Gastroesophageal sphincter (tissue), 4 donors: ENCODE data around the gene HIVEP2. TPM values are rescaled to one million over a fixed set of nuclear protein-coding genes. Genes with fewer than 3 reads are reported as not detected.

Experiments
- ATAC-seq: fragments of 150-250 bp; one replicate; pipeline ENCODE4 v1.9.1; 2016; ENCODE audit warnings: mild to moderate bottlenecking, moderate library complexity
- H3K27ac ChIP-seq, 4 donors: fragments of 200-600 bp; sonication (generic) in 3 of 4; 1 replicate in 3 of 4; 2 replicates in 1 of 4; pipeline ENCODE4 v1.5.1; 2016 to 2019
- H3K27me3 ChIP-seq: fragments of 200-600 bp; sonication (generic); one replicate; pipeline ENCODE4 v1.5.1; 2019
- H3K36me3 ChIP-seq, 2 donors: fragments of 200-600 bp; sonication (generic); one replicate each; pipeline ENCODE4 v1.5.1; 2019; ENCODE audit warnings: control low read depth in 1 of 2
- H3K4me1 ChIP-seq, 3 donors: fragments of 200-600 bp; sonication (generic); 1 replicate in 2 of 3; 2 replicates in 1 of 3; pipeline ENCODE4 v1.5.1; 2016 to 2019; ENCODE audit warnings: control low read depth in 2 of 3
- H3K4me3 ChIP-seq, 2 donors: fragments of 200-600 bp; sonication (generic); one replicate each; pipeline ENCODE4 v1.5.1; 2019; ENCODE audit warnings: mild to moderate bottlenecking in 1 of 2, moderate library complexity in 1 of 2
- H3K9me3 ChIP-seq, 3 donors: fragments of 200-600 bp; sonication (generic); one replicate each; pipeline ENCODE4 v1.5.1; 2017 to 2019; ENCODE audit warnings: control low read depth in 2 of 3
- EP300 ChIP-seq: sonication (generic); formaldehyde crosslinking; IDR thresholded peaks from one replicate; pipeline ENCODE4 v1.6.1; 2017; ENCODE audit warnings: antibody characterized with exemption, mild to moderate bottlenecking
- POLR2A ChIP-seq, 2 donors: fragments of 450-650 bp; IDR thresholded peaks; one replicate each; pipeline ENCODE4 v1.6.1; 2017; ENCODE audit warnings: antibody characterized with exemption in 2 of 2, mild to moderate bottlenecking in 2 of 2, moderate library complexity in 1 of 2
- POLR2AphosphoS5 ChIP-seq: sonication (generic); formaldehyde crosslinking; IDR thresholded peaks from one replicate; pipeline ENCODE4 v1.6.1; 2017; ENCODE audit warnings: antibody characterized with exemption
- WGBS, 2 donors: methylation state at CpG; one replicate each; pipeline ENCODE4 v1.1.5; 2018; ENCODE audit warnings: low coverage in 1 of 2; 5-methylcytosine and 5-hydroxymethylcytosine counted together
- total RNA-seq, 4 donors: library from RNA; depleted of rRNA; stranded (reverse); fragments of >200 nt; gene quantifications; one replicate each; pipeline ENCODE4 v1.1.0, GENCODE V29; 2016
- TF ChIP-seq, protein P1 (sequence below), 4 experiments: fragments of 200-600 bp in 2 of 4; fragments of 450-650 bp in 2 of 4; sonication (generic) in 1 of 4; IDR thresholded peaks; one replicate each; pipeline ENCODE4 v1.5.1; 2017 to 2019; ENCODE audit warnings: antibody characterized with exemption in 4 of 4, mild to moderate bottlenecking in 2 of 4, moderate library complexity in 2 of 4

Gene HIVEP2
- total RNA-seq, 4 donors from 2014 or later = 17.1 to 28.1 (median 24.9) TPM

DNA sequence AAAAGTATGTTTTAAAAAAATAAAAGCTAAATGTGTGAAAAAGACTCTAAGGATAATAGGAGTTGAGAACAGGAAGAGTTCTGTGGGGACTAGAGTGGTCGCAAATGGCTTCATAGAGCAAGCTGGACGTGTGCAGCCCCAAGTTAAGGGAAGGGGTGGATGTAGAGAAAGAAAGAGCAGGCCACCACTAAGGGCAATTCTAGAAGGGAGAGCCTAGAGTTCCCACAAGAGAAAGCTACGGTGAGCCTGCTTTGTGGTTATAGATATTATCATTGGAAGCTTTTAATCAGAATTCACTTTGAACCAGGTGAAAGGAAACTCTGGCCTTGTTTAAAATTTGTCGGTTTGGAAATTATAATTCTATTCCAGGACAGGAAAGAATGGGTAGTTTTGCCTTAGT lies 101.6 kb downstream of the HIVEP2 start:
- Histone ChIP-seq H3K4me3 (no peak overlapping the region), H3K36me3 (no peaks in the 10 kb centered on the region), H3K4me1 (peaks cover 27 to 74% (median 29%) of the 10 kb centered on the region in 3 donors), H3K9me3 (no peaks in the 10 kb centered on the region), H3K27ac (peak overlapping the region in 2 of 4 donors; percentile 48 to 80), H3K27me3 (no peaks in the 10 kb centered on the region)
- ATAC-seq = no peak
- WGBS, 2 donors = 75 to 79% methylated on average over 4 of the region's 4 CpGs
- TF ChIP-seq POLR2AphosphoS5 (no peak), EP300 (no peak), POLR2A (IDR thresholded peaks at IDR 0.05) (no peak)
- TF ChIP-seq, protein P1, sequence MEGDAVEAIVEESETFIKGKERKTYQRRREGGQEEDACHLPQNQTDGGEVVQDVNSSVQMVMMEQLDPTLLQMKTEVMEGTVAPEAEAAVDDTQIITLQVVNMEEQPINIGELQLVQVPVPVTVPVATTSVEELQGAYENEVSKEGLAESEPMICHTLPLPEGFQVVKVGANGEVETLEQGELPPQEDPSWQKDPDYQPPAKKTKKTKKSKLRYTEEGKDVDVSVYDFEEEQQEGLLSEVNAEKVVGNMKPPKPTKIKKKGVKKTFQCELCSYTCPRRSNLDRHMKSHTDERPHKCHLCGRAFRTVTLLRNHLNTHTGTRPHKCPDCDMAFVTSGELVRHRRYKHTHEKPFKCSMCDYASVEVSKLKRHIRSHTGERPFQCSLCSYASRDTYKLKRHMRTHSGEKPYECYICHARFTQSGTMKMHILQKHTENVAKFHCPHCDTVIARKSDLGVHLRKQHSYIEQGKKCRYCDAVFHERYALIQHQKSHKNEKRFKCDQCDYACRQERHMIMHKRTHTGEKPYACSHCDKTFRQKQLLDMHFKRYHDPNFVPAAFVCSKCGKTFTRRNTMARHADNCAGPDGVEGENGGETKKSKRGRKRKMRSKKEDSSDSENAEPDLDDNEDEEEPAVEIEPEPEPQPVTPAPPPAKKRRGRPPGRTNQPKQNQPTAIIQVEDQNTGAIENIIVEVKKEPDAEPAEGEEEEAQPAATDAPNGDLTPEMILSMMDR (IDR thresholded peaks at IDR 0.05) = no peak

DNA sequence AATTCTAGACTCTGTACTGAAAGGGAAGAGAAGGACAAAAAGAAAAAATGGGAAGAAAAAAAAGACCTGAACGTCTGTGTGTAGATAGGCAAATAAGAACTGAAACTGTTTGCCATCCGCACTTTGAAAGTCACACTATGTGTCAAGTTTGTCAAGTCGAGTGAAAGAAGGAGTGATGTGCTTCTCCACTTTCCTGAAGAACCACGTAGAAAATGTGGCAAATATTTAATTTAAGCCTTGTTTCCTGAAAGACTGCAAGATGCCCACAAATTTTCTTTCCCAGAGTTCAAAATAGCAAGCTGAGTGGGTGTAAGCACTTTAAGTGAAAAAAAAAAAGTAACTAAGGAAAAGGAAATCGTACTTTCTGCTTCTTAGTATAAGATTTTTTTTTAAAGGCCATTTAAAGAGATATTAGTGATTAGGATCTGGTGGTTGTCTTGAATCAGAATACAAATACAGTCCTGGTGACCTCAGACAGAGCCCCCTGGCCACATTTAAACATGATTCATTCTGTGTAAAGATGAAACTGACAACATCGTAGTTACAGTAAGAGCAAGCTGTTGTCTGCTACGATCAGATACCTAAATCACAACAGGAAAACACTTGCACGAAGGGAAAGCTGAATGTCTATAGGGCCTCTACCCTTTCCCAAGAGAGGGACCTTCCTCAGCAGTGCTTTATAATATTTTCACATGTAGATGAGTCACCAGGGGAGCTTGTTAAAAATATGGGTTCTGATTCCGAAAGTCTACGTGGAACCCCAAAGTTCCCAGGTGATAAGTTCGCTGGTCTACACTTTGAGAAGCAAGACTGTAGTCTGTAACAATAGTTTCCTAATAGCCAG lies 102.3 kb downstream of the HIVEP2 start:
- no peaks in the 10 kb centered on the region for H3K36me3 ChIP-seq
- TF ChIP-seq POLR2A (IDR thresholded peaks at IDR 0.05) (no peak), EP300 (no peak)
- H3K4me1 ChIP-seq = peaks cover 21 to 67% (median 23%) of the 10 kb centered on the region in 3 donors
- 58 to 62% methylated on average over 8 to 11 of the region's 11 CpGs for WGBS, 2 donors
- ATAC-seq = no peak
- no peaks in the 10 kb centered on the region for H3K9me3 ChIP-seq
- H3K4me3 ChIP-seq = no peak overlapping the region
- H3K27me3 ChIP-seq = no peaks in the 10 kb centered on the region
- peak overlapping the region in 2 of 4 donors; percentile 48 to 80 for H3K27ac ChIP-seq

DNA sequence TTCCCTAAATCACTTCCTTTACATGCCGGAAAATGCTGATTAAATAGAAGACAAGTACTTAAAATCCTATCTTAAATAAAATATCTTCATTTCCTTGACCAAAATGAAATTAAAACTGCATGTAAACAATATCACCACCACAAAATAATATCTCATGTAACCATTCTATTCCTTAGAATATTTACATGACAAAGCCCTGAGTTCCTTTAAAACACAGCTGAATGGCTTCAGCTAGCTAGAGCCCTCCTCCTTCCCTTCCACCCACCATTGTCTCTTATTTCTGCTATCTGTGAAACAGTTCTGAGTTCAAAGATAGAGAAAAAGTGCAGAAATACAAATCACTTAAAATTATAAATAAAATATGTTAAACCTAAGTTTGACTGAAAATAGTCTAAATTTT lies 103.1 kb downstream of the HIVEP2 start:
- Histone ChIP-seq H3K36me3 (no peaks in the 10 kb centered on the region), H3K4me3 (no peak overlapping the region), H3K27me3 (no peaks in the 10 kb centered on the region), H3K4me1 (peaks cover 16 to 59% (median 17%) of the 10 kb centered on the region in 3 donors), H3K27ac (peak overlapping the region in 1 of 4 donors; percentile 48), H3K9me3 (no peaks in the 10 kb centered on the region)
- 57 to 72% methylated on average over 1 of the region's 1 CpG for WGBS, 2 donors
- no peak for TF ChIP-seq POLR2A (IDR thresholded peaks at IDR 0.05)
- no peak for ATAC-seq

DNA sequence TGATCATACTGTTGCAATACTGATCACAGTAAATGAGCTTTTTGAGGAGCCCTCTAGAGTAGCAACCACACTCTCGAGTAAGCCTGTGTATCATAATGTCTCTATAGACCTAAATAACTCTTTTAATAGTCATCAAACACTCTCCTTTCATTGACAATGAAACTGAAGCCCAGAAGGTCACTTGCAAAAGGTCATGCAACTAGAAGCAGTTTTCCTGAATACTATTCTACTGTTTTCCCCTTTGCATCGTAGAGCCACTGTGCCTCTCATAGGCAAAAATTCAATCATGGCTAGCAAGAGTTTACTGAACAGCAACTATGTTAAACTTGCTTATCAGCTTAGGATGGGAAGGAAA lies 105.3 kb downstream of the HIVEP2 start:
- H3K36me3 ChIP-seq = no peaks in the 10 kb centered on the region
- H3K27me3 ChIP-seq = no peaks in the 10 kb centered on the region
- peaks cover 7 to 46% (median 7%) of the 10 kb centered on the region in 3 donors for H3K4me1 ChIP-seq
- ATAC-seq = no peak
- no peak overlapping the region for H3K4me3 ChIP-seq
- H3K27ac ChIP-seq = no peak overlapping the region
- H3K9me3 ChIP-seq = no peaks in the 10 kb centered on the region
- TF ChIP-seq POLR2A (IDR thresholded peaks at IDR 0.05) = no peak
- TF ChIP-seq, protein P1 (IDR thresholded peaks at IDR 0.05) = no peak
- TF ChIP-seq EP300 = no peak
- no peak for TF ChIP-seq POLR2AphosphoS5
- WGBS, 2 donors = 95 to 100% methylated on average over 1 to 2 of the region's 2 CpGs

DNA sequence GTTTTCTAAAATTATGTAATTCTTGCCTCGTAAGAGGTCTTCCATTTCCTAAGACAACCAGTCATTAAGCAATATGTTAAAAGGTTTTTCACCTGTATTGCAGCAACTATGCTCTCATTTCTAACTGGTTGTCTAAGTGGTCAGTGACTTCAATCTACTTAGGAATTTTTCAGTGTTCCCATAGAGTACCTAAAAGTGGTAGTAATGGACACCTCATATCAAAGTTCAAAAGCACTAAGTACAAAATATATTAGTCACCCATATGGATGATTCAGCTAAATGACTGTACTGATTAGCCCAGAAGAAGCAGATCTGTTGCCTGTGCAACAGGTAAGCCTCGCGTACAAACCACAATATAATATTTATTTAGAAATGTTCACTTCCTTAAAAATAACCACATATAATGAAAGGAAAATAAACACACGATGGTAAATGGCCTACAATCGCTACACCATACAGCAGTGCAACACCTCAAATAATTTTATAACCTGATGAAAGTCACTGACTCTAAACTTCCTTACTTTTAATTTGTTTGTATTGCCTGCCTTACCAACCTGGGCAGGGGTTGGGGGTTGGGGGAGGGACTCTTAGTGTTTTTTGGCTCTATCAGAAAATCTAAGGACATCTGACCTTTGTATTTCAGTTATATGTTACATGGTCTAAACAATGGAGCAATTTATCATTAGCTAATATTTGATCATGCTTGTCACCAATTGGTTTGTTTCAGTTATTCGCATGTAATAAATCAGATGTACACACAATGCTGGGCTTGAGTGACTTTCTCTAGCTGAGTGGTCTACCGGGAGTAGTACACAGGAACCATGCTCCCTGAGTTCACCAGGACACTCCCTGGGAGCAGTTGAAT lies 105.9 kb downstream of the HIVEP2 start:
- TF ChIP-seq POLR2A (IDR thresholded peaks at IDR 0.05) = no peak
- no peak for TF ChIP-seq POLR2AphosphoS5
- TF ChIP-seq, protein P1 (IDR thresholded peaks at IDR 0.05) = no peak
- TF ChIP-seq EP300 = no peak
- no peaks in the 10 kb centered on the region for H3K27me3 ChIP-seq
- H3K9me3 ChIP-seq = no peaks in the 10 kb centered on the region
- no peak overlapping the region for H3K4me3 ChIP-seq
- 86 to 94% methylated on average over 7 of the region's 7 CpGs for WGBS, 2 donors
- no peak overlapping the region for H3K27ac ChIP-seq
- no peaks in the 10 kb centered on the region for H3K36me3 ChIP-seq
- H3K4me1 ChIP-seq = peaks cover 3 to 40% (median 4%) of the 10 kb centered on the region in 3 donors
- no peak for ATAC-seq
